Anterior cingulate cortex (tissue), 58 donors: ENCODE data around the gene TNS3.
A peak's percentile ranks its signal among the peaks of the same experiment; 100 is the strongest.

ENCODE experiments used
- DNase-seq, 58 donors: peaks; one replicate each; lab custom pipeline; 2025; lab: John Stamatoyannopoulos, UW

Gene TNS3

GRCh38 chr7:47531584-47532492 lies 50.1 kb downstream of the TNS3 start:
- no peak for DNase-seq

DNA sequence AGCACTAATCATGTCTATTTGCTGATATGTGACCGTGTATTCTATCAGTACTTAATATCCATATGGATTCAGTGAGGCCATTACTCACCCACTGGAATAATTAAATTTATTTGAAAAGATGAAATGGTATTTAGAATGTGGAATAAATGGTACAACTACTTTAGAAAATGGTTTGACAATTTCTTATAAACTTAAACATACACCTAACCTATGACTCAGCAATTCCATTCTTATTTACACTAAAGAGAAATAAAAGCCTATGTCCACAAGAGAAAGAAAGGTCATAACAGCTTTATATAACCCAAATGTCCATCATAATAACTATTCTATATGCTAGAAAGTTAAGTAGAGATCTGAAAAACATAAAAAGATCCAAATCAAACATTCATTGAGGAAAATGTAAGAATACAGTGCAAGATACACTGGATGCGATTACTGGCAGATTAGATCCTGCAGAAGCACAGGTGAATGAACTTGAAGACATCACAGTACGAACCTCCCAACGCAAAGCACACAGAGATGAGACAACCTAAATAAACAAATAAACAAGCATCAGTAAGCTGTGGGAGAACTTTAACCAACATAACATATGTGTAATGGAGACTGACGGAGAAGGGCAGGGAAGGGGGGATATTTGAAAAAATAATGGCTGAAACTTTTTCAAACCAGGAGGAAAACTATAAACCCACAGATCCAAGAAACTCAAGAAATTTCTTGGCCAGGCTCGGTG lies 51.9 kb downstream of the TNS3 start:
- DNase-seq = no peak

GRCh38 chr7:47529405-47529804 lies 52.5 kb downstream of the TNS3 start:
- no peak for DNase-seq

GRCh38 chr7:47528471-47528870 lies 53.4 kb downstream of the TNS3 start:
- no peak for DNase-seq

- no peak for DNase-seq
These were observed 55.4 kb downstream of the TNS3 start for GRCh38 chr7:47526466-47526865.

GRCh38 chr7:47525066-47525623 lies 56.8 kb downstream of the TNS3 start:
- no peak for DNase-seq

GRCh38 chr7:47523401-47523800 lies 58.5 kb downstream of the TNS3 start:
- no peak for DNase-seq

- DNase-seq = no peak
These were observed 59.9 kb downstream of the TNS3 start for GRCh38 chr7:47521816-47522561.

- no peak for DNase-seq
These were observed 60.7 kb downstream of the TNS3 start for GRCh38 chr7:47521011-47521795.

DNA sequence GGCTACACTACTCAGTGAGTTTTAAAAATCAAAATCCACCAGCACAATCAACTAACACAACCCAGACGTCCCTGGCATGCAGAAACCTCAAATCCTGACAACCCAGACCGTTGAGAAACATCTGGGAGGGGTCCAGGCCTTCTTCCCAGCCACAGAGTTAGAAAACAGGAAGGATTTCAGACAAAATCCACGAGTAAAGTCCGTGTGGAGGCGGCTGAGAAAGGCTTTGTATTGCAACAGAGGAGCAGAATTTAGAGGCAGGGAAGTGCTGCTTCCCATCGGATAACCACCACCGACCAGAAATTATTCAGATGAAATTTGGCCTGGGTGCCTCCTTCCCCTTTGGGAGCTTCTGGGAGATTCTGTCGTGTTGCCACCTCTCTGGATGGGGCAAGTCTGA lies 61.5 kb downstream of the TNS3 start:
- DNase-seq = no peak

DNA sequence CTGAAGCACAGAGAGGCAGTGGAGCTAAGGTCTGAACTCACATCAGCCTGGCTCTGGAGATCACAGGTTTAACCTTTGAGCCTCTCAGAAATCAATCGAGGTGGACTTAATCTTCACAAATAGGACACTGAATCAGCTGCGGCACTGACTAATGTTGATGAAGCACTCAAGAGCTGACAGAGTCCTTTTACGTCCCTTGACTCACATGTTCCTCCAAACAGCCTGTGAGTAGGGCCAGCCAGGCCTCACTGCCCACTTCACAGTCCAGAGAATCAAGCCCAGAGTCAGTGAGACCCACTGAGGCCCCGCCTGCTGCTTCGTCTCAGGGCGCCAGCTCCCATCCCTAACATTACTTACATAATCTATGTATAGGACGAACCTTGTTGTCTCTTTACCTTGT lies 63.1 kb downstream of the TNS3 start:
- DNase-seq = no peak

- DNase-seq = no peak
These were observed 64.0 kb downstream of the TNS3 start for GRCh38 chr7:47517821-47518480.

DNA sequence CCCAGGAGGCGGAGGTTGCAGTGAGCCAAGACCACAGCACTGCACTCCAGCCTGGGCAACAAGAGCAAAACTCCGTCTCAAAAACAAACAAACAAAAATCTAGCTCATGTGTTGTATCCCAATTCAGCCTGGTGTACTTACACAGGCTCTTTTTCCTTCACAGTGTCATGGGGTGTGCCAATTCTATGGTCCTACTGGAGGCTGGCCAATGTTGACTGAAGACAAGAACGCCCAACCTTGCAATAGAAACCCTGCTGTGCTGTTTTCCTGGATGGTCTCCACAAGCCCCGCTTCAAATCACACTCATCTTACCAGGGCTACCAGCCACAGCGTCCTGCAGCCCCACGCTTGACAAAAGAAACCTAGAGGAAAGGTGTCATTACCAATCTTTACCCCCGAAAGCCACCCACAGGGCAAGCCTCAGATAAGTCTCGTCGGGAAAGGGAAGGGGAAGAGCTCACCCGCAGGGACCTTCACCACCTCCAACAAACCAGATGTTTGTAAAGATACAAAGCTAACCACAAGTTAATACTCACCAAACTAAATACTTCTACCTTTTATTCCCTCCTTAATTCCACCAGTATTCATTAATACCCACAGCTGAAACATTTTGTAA lies 64.8 kb downstream of the TNS3 start:
- DNase-seq = no peak

DNA sequence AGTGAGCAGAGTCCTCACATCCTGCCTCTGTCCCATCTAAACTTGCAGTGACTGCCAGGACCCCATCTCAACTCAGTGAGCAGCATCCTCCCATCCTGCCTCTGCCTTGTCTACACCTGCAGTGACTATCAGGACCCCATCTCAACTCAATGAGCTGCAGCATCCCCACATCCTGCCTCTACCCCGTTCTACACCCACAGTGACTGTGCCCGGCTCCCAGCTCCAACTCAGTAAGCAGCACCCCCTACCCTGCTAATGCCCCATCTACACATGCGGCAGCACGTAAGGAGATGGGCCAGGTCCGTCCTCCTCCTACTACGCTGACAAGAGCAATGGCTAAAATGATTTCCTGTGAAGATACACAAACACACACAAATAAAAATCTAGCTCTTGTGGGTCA lies 65.5 kb downstream of the TNS3 start:
- no peak for DNase-seq

- no peak for DNase-seq
These were observed 66.5 kb downstream of the TNS3 start for GRCh38 chr7:47515305-47515834.

GRCh38 chr7:47514818-47515217 lies 67.1 kb downstream of the TNS3 start:
- DNase-seq = no peak

DNA sequence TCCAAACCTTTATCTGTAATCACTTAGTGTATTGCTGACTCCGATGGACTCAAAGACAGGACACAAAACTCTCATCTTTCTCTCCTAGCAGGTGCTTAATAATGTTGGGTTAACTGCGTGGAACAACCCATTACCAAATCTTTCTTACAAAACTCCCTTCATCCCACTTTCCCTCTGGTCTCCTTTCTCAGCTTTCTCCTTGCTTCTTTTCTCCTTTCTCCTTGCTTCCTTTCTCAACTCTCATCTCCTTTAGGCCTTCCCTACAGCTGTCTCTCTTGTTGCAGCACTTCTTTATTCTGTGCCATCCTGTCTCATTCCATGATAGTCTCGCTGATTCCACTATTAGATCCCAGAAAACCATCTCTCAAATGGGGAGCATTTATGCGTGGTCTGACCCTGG lies 67.5 kb downstream of the TNS3 start:
- no peak for DNase-seq

DNA sequence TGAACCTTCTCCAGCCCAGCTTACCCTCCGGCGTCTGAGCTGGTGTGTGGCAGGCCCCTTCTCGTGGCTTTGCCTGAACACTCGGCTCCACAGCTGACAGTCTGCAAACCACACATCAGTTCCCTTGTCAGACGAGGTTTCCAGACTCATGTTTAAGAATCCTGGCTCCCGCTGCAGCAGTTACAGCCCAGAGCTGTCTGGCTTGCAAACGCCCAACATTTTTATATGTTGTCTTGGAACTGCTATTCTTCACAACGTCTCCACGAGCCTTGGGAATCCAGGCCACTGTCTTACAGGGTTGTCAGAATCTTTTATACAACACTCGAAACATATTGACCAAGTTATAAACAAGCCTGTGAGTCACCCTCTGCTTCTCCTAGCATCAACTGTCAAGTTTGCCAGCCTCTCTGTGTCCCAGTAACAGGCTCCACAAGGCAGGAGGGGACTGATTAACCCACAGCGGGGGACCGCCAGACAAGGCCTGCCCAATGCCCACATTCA lies 68.1 kb downstream of the TNS3 start:
- DNase-seq = peak in 17 of 58 donors; percentile 11 to 80 (median 42)
